Gastrocnemius medialis (tissue), 4 donors: ENCODE data around the gene GRM3.

Source experiments
- CTCF ChIP-seq, 5 experiments: fragments of 450-650 bp in 3 of 5; fragments of 200-600 bp in 2 of 5; sonication (generic) in 2 of 5; IDR thresholded peaks in 4 of 5; conservative IDR thresholded peaks in 1 of 5; 1 replicate in 4 of 5; 2 replicates in 1 of 5; pipeline ENCODE4 v1.5.1; 2016 to 2019; ENCODE audit warnings: antibody characterized with exemption in 5 of 5, mild to moderate bottlenecking in 3 of 5, moderate library complexity in 3 of 5
- POLR2A ChIP-seq, 2 donors: fragments of 450-650 bp; IDR thresholded peaks; one replicate each; pipeline ENCODE4 v1.6.1; 2017; ENCODE audit warnings: antibody characterized with exemption in 2 of 2, mild to moderate bottlenecking in 2 of 2, moderate library complexity in 2 of 2

- TF ChIP-seq CTCF (IDR thresholded peaks at IDR 0.05 in 4 of 5, conservative IDR thresholded peaks at IDR 0.05 in 1 of 5) (no peak), POLR2A (IDR thresholded peaks at IDR 0.05) (no peak)
These were observed 181.6 kb downstream of the GRM3 start for GRCh38 chr7:86825264-86825663.
